GM12892 (cell line): ENCODE measurements around the gene SVOP.

Experiments used
- POLR2A ChIP-seq: IDR thresholded peaks from 2 replicates; pipeline ENCODE4 v1.6.1; 2011; ENCODE audit warnings: low read depth, low read length, control low read depth
- POLR2AphosphoS5 ChIP-seq: IDR thresholded peaks from 2 replicates; pipeline ENCODE4 v1.6.1; 2011; ENCODE audit warnings: low read depth, low read length, control low read depth
- TAF1 ChIP-seq: IDR thresholded peaks from 2 replicates; pipeline ENCODE4 v1.6.1; 2011; ENCODE audit warnings: low read depth, mild to moderate bottlenecking, control low read depth, low read length, borderline replicate concordance

DNA sequence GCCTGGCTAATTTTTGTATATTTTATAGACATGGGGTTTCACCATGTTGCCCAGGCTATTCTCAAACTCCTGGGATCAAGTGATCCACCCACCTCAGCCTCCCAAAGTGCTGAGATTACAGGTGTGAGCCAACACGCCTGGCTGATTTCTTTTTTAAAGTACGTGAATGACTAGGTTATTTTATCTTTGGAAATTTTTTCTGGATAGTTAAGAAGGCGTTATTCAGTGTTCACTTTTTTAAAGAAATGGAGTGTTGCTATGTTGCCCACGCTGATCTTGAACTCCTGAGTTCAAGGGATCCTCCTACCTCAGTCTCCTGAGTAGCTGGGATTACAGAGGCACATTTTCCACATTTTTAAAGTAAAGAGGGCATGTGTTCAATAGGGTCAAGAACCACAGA lies 58.6 kb downstream of the SVOP start:
- TF ChIP-seq POLR2A (no peak), POLR2AphosphoS5 (no peak), TAF1 (no peak)
